DND-41 (cell line): ENCODE data around the gene F7.
"Not testable (repeated sequence)": the region's sequence is repeated elsewhere in the genome, so short reads cannot be mapped to it uniquely, and the experiment has no call there.

Experiments used
- EZH2 ChIP-seq: IDR thresholded peaks from 3 replicates; pipeline ENCODE4 v1.6.1; 2012; ENCODE audit warnings: borderline replicate concordance, low read depth, mild to moderate bottlenecking, moderate library complexity, low read length, inconsistent platforms; ENCODE audit not compliant: severe bottlenecking
- TF ChIP-seq, protein P1 (sequence below): IDR thresholded peaks from 2 replicates; pipeline ENCODE4 v1.5.1; 2012; ENCODE audit warnings: borderline replicate concordance, low read length, moderate library complexity, mild to moderate bottlenecking; ENCODE audit not compliant: poor library complexity, severe bottlenecking; ENCODE audit errors: extremely low read depth

DNA sequence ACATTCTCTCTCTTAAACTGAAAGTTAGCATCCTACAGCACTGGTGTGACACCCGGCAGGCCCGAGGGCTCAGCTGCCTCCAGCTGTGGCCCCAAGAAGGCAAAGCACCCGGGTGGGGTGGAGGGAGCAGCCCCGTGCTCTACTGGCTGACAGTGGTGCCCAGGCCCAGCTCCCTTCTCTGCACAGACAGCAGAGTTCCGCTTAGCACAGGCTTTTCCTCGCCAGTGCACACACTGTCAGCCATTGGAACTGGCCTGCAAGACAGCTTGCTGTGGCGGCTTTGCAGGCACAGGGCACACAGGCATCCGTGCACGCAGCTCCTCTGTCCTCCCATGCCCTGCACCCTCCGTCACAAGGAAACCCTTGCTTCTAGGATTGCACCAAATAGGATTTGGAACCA lies 3.3 kb upstream of the F7 start:
- not testable (repeated sequence) for TF ChIP-seq EZH2
- TF ChIP-seq, protein P1, sequence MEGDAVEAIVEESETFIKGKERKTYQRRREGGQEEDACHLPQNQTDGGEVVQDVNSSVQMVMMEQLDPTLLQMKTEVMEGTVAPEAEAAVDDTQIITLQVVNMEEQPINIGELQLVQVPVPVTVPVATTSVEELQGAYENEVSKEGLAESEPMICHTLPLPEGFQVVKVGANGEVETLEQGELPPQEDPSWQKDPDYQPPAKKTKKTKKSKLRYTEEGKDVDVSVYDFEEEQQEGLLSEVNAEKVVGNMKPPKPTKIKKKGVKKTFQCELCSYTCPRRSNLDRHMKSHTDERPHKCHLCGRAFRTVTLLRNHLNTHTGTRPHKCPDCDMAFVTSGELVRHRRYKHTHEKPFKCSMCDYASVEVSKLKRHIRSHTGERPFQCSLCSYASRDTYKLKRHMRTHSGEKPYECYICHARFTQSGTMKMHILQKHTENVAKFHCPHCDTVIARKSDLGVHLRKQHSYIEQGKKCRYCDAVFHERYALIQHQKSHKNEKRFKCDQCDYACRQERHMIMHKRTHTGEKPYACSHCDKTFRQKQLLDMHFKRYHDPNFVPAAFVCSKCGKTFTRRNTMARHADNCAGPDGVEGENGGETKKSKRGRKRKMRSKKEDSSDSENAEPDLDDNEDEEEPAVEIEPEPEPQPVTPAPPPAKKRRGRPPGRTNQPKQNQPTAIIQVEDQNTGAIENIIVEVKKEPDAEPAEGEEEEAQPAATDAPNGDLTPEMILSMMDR = not testable (repeated sequence)
